ENCODE data around the gene PLXNB2. TPM values are rescaled to one million over a fixed set of nuclear protein-coding genes. Genes with fewer than 3 reads are reported as not detected.

The PLXNB2 gene
- total RNA-seq, 3 donors from 2014 or later (not counting 1 experiment from before 2014, with no cell fraction given) = 6.0 to 34.7 (median 18.9) TPM

DNA sequence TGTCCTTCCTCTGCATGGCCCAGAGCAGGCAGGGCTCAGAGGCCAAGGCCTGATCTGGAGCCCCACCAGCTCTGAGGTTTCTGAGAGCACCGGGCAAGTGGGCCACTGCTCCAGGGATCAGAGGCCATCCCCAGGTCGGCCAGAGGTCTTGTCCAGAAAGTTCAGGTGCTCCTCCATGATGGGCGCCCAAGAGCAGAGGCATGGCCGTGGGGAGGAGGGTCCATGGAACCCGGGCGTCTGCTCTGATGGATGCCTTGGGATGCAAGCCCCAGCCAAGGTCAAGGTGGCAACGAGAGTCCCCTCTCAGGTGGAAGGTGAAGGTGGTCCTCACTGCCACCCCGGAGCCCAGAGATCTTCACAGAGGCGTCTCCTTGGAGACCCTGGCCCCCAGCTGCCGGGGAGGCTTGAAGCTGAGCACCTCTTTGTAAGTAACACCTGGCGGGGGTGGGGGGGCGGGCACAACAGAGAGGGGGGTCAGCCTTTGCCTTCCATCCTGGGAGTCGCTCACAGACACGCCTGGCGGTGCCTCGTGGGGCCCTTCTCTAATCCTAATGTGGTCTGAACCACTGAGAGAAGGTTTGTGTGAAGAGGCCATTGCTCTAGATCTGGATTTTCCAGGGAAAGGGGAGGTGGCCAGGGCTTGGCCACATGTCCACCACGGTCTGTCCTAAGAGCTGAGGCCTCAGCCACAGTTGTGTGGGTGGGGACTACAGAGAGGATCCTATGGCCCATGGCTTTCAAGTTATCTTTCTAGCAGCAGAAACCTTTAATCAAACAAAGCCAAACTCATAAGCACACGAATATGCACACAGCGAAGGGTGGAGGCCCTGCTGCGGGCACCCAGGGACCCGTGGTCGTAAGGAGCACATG is 54.2 kb downstream of the PLXNB2 start:
- 86% methylated on average over 22 of the region's 22 CpGs for WGBS (ENCODE audit: insufficient coverage)
- DNase-seq = no peak
- no peak overlapping the region for H3K27ac Mint-ChIP-seq

GRCh38 chr22:50252082-50253045 is 55.1 kb downstream of the PLXNB2 start:
- DNase-seq (peak; percentile 65 to 83), ATAC-seq (peak; percentile 74 to 75 (median 74))
- peak overlapping the region; percentile 74 for H3K4me3 Mint-ChIP-seq
- H3K27me3 ChIP-seq (ENCODE audit: control insufficient read depth, insufficient read depth, low read length) = no peaks in the 10 kb centered on the region
- H3K27ac Mint-ChIP-seq = peak overlapping the region in 1 of 2 donors; percentile 59
- TF ChIP-seq, protein P1, sequence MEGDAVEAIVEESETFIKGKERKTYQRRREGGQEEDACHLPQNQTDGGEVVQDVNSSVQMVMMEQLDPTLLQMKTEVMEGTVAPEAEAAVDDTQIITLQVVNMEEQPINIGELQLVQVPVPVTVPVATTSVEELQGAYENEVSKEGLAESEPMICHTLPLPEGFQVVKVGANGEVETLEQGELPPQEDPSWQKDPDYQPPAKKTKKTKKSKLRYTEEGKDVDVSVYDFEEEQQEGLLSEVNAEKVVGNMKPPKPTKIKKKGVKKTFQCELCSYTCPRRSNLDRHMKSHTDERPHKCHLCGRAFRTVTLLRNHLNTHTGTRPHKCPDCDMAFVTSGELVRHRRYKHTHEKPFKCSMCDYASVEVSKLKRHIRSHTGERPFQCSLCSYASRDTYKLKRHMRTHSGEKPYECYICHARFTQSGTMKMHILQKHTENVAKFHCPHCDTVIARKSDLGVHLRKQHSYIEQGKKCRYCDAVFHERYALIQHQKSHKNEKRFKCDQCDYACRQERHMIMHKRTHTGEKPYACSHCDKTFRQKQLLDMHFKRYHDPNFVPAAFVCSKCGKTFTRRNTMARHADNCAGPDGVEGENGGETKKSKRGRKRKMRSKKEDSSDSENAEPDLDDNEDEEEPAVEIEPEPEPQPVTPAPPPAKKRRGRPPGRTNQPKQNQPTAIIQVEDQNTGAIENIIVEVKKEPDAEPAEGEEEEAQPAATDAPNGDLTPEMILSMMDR (IDR thresholded peaks at IDR 0.05) = peak; percentile 72
- H3K9me3 ChIP-seq (ENCODE audit: control insufficient read depth, insufficient read depth, low read length) = no peaks in the 10 kb centered on the region
- intact Hi-C loops (cut with micrococcal nuclease) = loop anchor here (2.0 to 5.0 kb wide), 4 partner anchors 75 to 440 kb away; partner anchors contain the start of genes DENND6B and PPP6R2
- H3K4me1 ChIP-seq (ENCODE audit: control insufficient read depth, insufficient read depth, low read length) = peaks cover 44% of the 10 kb centered on the region
- peaks cover 10% of the 10 kb centered on the region for H3K36me3 ChIP-seq (ENCODE audit: control insufficient read depth, insufficient read depth, low read length)
- no peaks in the 10 kb centered on the region for H3K36me3 Mint-ChIP-seq
- H3K27me3 Mint-ChIP-seq (ENCODE audit: low read depth in 2 of 2) = no peaks in the 10 kb centered on the region
- peak overlapping the region; percentile 47 for H3K27ac ChIP-seq (ENCODE audit: low read length)
- H3K4me1 Mint-ChIP-seq = peaks cover 0 to 17% of the 10 kb centered on the region in 2 donors
- no peak overlapping the region for H3K4me3 ChIP-seq (ENCODE audit: low read length)
- 53% methylated on average over 25 of the region's 25 CpGs for WGBS (ENCODE audit: insufficient coverage)
- H3K9me3 Mint-ChIP-seq = no peaks in the 10 kb centered on the region

More for the DNA sequence above, 54.2 kb downstream of the PLXNB2 start:
- no peak for ATAC-seq
- intact Hi-C loops (cut with micrococcal nuclease) = loop anchor here (2.0 to 5.0 kb wide), 4 partner anchors 74 to 439 kb away; partner anchors contain the start of genes DENND6B and PPP6R2
- peaks cover 2% of the 10 kb centered on the region for H3K36me3 ChIP-seq (ENCODE audit: control insufficient read depth, insufficient read depth, low read length)
- H3K4me1 Mint-ChIP-seq = peaks cover 0 to 17% of the 10 kb centered on the region in 2 donors
- H3K4me3 ChIP-seq (ENCODE audit: low read length) = no peak overlapping the region
- no peak overlapping the region for H3K27ac ChIP-seq (ENCODE audit: low read length)
- no peaks in the 10 kb centered on the region for H3K27me3 Mint-ChIP-seq (ENCODE audit: low read depth in 2 of 2)
- H3K9me3 Mint-ChIP-seq = no peaks in the 10 kb centered on the region
- no peaks in the 10 kb centered on the region for H3K36me3 Mint-ChIP-seq
- H3K4me3 Mint-ChIP-seq = no peak overlapping the region
- H3K9me3 ChIP-seq (ENCODE audit: control insufficient read depth, insufficient read depth, low read length) = no peaks in the 10 kb centered on the region
- TF ChIP-seq, protein P1 (IDR thresholded peaks at IDR 0.05) = no peak
- H3K27me3 ChIP-seq (ENCODE audit: control insufficient read depth, insufficient read depth, low read length) = no peaks in the 10 kb centered on the region
- peaks cover 34% of the 10 kb centered on the region for H3K4me1 ChIP-seq (ENCODE audit: control insufficient read depth, insufficient read depth, low read length)

GRCh38 chr22:50251477-50252081 is 55.9 kb downstream of the PLXNB2 start:
- Mint-ChIP-seq H3K4me3 (peak overlapping the region; percentile 74), H3K36me3 (no peaks in the 10 kb centered on the region), H3K4me1 (peaks cover 0 to 17% of the 10 kb centered on the region in 2 donors), H3K27me3 (ENCODE audit: low read depth in 2 of 2) (no peaks in the 10 kb centered on the region), H3K27ac (peak overlapping the region in 1 of 2 donors; percentile 59), H3K9me3 (no peaks in the 10 kb centered on the region)
- DNase-seq (peak; percentile 31 to 47), ATAC-seq (peak in 2 of 3 donors; percentile 8 to 19)
- Histone ChIP-seq H3K4me3 (ENCODE audit: low read length) (no peak overlapping the region), H3K4me1 (ENCODE audit: control insufficient read depth, insufficient read depth, low read length) (peaks cover 46% of the 10 kb centered on the region), H3K9me3 (ENCODE audit: control insufficient read depth, insufficient read depth, low read length) (no peaks in the 10 kb centered on the region), H3K27ac (ENCODE audit: low read length) (peak overlapping the region; percentile 47), H3K27me3 (ENCODE audit: control insufficient read depth, insufficient read depth, low read length) (no peaks in the 10 kb centered on the region), H3K36me3 (ENCODE audit: control insufficient read depth, insufficient read depth, low read length) (peaks cover 14% of the 10 kb centered on the region)
- 6% methylated on average over 36 of the region's 36 CpGs for WGBS (ENCODE audit: insufficient coverage)
- intact Hi-C loops (cut with micrococcal nuclease) = loop anchor here (2.0 to 5.0 kb wide), 4 partner anchors 76 to 441 kb away; partner anchors contain the start of genes DENND6B and PPP6R2
- TF ChIP-seq, protein P1 (IDR thresholded peaks at IDR 0.05) = no peak

Measured in natural killer cell (primary cell).